HG03097 (cell line): Measurements from ENCODE around the gene KLHL21.
"Not testable (repeated sequence)": the region's sequence is repeated elsewhere in the genome, so short reads cannot be mapped to it uniquely, and the experiment has no call there.

Experiments used
- ATAC-seq: cut with Tn5 transposase; IDR thresholded peaks from one replicate; pipeline ENCODE4 v1.9.1; 2021; ENCODE audit not compliant: unreplicated experiment, low FRiP score

Gene KLHL21

DNA sequence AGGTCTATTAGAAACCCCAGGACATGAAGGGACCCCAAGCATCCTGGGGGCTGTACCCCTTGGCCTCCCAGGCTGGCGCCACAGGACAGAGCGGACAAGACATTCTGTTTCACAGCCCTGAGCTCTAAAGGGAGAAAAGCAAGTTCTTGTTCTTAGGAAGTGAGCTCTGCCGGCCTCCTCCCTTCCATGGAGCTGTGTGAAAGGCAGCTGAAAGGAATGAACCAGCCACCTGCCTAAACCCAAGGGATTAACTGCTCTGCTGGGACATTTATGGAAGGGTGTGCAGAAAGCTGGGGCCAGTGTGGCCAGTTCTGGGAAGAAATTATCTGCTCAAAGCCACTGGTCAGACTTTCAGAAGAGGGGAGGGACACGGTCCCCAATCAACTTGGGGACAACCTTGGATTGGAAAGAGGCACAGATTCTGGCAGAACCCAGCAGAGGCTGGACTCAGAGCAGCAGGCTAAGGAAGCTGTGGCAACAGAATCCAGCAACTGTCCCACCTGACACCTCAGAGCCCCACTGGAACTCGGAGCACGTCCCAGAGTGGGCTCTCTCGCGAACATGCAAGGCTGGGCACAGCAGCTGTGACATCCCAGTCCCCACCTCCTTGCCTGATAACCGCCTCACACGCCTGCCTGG is 2.1 kb downstream of the KLHL21 start:
- no peak for ATAC-seq

DNA sequence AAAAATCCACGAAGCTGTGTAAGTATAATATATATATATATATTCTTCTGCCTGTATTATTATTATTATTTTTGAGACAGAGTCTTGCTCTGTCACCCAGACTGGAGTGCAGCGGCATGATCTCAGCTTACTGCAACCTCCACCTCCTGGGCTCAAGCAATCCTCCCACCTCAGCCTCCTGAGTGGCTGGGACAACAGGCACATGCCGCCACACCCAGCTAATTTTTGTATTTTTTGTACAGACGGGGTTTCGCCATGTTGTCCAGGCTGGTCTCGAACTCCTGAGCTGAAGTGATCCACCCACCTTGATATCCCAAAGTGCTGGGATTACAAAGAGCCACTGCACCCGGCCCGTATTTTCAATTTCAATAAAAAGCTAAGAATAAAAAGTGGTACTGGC is 2.7 kb downstream of the KLHL21 start:
- ATAC-seq, result not testable (repeated sequence)

DNA sequence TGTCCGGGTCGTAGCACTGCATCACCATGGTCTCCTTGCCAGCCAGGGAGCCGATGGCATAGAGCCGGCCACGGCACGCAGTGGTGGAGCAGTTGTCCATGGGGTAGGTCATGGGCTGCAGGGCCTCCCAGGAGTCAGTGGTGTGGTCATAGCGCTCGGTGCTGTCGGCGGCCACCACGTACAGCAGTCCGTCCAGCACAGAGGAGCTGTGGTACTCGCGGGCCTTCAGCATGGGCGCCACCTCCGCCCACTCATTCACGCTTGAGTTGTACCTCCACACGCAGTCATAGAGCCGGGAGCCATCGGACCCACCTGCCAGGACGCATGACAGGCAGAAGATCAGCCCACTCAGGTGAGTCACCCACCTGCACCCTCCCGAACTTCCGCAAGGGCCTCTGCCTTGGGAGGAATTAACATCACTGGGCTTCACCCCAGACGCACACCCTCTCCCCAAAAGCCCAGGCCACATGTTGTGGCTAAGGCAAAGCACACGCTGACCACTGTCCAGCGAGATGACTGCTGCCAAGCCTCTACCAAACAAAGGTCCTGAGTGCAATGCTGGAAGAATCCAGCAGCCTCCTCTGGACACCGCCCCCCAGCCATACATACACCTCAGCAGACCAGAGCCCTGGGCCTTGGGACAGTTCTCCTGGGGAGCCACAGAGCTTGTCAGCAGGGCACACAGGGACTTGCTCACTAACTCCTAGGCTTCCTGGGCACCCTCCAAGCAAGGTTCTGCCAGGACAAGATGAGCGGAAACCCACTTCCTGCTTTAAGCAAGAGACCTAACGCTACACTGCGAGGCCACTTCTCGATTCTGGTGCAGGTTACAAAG is 3.3 kb downstream of the KLHL21 start:
- no peak for ATAC-seq

DNA sequence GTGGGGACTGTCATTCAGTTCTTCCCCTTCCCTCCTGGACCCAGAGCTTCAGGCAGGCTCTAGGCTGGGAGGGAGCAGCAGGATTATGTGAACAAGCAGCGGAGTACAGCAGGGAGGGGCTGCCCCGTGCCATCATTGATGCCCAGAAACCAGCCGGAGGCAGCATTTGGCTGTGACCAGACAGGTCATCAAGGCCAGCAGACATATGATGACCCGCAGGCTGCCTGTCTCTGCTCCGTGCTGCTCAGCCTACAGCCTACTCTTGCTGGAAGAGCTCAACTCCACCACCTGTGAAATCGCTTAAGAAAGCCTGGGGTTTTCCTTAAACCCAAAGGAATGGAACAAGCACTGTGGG is 4.9 kb downstream of the KLHL21 start:
- no peak for ATAC-seq

DNA sequence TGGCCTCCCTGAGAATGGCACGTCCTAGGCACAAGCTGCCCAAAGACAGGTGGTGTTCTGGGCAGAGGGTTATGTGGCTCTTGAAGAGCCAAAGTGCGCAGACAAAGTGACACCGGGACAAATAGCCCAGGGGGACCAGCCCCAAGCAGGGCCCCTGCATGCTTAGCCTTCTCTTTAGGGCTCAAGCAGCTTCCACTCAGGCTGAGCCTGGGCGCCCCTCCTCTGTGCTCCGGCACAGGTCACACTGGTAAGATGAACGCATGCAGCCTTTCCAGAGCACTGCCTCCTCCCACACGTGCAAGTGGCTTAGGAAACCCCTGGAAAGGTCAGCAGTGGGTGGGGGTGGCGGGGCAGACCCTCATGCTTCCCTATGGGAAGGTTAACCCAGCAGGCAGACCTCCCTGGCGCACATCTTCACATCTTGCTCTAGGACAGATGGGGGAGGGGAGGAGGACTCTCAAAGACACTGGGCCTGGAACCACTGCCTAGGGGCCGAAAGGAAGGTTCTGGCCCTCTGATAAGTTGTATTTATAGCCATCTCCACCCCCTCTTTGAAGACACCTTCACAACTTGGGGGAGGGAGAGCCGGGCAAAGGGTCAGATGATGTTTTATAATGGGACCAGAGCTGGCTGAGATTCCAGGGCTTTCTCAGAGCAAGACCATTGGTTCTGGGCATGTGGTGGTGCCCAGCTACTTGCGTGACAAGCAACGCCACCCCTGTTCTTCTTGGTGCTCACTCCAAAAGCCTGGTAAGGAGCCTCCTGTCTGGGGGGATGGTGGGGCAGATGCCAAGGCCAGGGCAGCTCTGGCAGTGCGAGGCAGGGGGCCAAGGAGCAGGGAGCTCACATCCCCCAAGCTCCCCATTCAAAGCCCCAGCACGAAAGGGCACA is 5.5 kb downstream of the KLHL21 start:
- no peak for ATAC-seq

DNA sequence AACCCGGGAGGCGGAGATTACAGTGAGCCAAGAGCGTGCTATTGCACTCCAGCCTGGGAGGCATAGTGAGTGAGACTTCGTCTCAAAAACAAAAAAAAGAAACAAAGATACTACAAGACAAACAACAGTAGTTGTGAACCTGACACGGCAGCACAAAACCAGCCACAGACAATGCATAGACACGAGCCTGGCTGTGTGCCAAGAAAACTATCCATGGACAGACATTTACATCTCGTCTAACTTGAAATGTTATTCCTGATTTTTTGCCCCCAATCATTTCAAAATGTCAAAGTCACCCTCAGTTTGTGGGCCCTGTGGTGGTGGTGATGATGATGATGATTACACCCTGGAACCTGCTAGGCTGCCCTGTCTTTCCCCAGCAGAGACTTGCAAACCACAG is 6.3 kb downstream of the KLHL21 start:
- ATAC-seq, result no peak

DNA sequence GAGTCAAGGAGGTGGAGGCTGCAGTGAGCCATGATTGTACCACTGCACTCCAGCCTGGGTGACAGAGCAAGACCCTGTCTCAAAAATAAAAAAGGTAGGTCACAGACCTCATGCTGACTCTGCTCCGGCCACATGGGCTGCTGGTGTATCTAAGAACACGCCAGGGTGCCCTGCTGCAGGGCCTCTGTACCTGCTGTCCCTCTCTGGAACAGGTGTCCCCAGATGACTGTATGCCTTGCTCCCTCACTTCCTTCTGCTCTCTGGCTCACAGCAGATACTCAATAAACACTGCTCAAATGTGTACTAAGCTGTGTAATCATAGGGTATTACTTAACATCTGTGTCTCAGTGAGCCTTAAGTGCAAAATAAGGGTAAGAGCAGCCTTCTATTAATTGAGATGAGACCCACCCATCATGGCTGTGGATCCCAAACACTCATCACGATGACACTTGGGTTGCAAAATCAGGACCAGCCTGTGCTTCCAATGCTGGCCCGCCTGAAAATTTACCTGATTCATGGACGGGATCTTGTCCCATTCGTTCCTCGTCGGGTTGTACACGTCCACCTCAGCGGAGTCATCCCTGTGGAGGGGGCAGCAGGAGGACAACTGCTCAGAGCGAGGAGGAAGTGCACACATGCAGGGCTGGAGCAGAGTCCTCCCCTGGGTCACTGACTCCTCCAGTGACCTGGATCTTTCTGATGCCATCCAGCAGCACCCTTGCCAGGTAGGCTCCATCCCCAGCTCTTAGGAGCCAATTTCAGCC is 7.5 kb downstream of the KLHL21 start:
- ATAC-seq, result no peak

DNA sequence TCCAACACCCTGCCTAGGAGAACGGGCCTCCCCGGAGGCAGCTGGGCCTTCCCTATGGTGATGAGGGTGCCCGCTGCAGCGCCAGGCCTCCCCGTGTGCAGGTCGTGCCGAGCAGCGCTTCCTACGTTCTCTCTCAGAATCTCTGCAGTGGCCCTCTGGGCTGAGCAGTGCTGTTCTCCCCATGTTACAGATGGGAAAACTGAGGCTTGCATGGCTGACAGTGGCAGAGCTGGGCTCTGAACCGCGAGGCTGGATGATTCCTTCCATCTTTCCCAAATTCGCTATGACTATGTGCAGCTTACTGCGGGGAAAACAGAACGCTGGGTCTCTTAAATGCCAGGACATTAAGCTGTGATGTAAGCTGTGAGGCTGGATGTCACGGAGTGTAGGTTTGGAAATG is 8.9 kb downstream of the KLHL21 start:
- ATAC-seq, result no peak

DNA sequence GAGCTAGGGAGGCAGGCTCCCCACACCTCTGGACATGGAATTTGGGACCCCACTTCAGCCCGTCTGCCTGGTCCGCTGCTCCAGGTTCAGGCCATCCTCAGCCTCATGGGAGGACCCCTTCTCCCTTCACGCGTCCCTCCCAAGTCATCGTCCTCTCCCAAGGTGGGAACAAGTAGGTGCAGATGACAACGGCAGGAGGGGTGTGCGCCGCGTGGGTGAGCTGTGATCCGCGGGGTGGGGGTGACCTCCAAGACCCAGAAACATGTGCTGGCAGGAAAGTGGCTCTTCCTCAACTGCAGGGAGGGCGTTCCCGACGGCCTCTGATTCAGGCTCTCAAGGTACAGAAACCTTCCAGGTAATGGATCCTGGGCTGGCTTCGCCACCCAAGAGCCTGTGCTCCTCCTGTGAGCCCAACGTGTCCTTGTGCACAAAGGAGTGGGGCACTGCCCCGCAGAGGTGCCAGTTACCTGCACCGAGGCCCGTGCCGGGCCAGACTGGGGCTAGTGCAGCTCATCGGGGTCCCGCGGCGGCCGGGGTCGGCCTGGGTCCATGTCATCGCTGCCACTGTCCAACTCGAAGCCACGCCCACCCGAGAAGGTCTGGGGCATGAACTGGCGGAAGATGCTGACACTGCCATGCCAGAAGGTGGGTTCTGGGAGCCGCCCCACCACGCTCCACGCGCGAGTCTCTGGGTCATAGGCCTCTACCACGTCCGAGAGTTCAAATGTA is 9.6 kb downstream of the KLHL21 start:
- ATAC-seq, result no peak

DNA sequence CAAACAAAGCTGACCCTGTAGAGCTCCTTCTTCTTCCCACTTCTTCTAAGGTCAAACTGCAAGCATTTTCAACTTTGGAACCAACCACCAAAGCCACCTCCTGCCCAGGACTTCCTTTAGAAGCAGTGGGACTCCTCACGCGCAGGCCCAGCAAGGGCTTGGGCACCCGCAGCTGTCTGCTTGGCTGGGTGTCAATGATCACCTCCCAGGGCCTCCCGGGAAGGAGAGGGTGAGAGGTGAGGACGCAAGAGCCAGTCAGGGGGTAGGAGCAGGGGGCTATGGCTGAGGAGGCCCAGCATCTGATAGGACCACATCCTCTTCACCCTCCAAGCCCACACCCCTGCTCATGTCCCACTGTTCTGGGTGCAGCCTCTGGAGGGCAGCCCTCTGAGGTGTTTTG is 10.2 kb downstream of the KLHL21 start:
- ATAC-seq, result no peak

DNA sequence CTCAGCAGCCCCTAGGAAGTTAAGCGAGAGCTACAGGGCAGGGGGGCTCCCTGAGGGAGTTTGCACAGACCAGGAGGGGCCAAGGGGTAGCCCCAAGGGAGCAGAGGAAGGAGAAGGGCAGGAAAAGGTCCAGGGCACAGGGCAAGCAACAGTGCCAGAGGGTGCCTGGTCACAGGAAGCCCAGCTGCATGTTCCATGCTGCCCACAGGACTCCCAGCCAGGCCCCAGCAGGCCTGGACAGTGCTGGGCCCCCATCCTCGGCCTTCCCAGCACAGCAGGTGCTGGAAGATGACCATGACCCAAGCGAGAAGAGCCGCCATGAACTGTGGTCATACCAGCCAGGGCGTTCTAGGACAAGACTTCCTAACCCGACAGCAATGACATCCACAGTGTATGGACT is 11.0 kb downstream of the KLHL21 start:
- no peak for ATAC-seq

DNA sequence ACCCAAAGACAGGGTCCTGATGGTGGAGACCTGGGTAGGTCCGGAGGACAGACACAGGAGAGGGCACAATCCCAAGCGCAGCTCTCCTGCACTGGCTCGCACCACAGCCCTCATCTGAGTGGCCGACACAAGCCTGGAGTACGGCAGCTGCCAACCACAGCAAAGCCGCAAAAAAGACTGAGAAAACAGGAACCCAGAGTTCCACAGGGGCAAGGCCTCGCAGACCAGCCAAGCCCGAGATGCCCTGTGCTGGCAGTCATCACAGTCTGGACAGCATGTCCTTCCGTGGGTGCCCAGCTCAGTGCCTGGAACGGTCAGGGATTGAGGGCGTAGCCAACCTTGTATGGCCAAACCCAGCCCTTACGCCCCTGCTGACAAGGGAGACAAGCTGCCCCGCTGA is 11.4 kb downstream of the KLHL21 start:
- no peak for ATAC-seq

DNA sequence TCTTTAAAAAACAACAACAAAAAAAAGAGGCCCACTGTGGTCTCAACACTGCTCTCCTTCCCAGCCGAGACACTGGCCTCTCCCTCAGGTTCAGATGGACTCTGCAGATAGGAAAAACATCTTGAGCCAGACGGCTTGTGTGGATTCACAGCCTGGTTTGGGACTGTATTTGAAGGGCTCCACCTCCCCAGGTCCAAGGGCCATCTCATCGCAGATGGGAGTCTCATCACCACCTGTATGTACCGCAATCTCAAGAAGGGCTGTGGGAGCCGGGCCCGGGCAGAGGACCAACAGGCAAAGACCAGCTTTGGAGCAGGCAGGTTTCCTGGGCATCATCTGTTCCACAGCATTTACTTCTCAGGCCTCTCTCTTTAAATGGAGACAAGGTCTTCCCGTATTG is 12.6 kb downstream of the KLHL21 start:
- ATAC-seq, result no peak

DNA sequence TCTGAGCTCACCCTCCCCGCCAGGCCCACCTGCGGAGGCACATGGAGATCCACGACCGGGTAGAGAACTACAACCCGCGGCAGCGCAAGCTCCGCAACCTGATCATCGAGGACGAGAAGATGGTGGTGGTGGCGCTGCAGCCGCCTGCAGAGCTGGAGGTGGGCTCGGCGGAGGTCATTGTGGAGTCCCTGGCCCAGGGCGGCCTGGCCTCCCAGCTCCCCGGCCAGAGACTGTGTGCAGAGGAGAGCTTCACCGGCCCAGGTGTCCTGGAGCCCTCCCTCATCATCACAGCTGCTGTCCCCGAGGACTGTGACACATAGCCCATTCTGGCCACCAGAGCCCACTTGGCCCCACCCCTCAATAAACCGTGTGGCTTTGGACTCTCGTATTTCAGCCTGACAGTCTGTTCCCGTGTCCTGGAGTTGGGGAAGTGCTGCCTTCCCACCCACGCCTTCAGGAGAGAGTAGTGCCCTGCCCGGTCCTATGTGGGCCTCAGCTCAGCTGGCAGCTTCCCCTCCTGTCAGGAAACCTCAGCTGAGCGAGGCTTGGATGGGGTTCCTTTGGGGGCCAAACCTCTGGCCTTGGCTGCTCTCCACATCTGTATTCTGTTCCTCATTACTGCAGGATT is 13.7 kb downstream of the KLHL21 start:
- no peak for ATAC-seq

DNA sequence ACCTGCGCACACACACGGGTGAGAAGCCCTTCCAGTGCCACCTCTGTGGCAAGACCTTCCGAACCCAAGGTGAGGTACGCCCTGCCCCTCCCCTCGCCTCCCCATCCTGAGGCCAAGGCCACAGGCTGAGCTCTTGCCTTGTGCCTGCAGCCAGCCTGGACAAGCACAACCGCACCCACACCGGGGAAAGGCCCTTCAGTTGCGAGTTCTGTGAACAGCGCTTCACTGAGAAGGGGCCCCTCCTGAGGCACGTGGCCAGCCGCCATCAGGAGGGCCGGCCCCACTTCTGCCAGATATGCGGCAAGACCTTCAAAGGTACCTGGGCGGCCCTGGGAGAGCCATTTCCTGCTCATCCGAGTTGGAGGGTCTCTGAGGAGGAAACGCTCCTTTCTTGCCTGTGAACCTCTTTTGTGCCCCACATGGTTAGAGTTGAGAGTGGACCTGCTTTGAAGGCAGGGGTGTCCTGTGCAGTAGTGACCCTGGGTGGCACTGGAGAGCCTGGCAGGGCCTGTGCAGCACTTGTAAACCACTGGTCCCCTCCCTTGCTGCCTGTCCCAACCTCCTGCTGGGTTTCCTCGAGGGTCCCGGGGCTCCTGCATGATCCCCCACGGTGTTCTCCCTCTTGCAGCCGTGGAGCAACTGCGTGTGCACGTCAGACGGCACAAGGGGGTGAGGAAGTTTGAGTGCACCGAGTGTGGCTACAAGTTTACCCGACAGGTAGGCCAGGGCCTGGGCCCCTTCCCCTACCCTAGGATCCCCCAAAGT is 14.4 kb downstream of the KLHL21 start:
- ATAC-seq, result no peak

DNA sequence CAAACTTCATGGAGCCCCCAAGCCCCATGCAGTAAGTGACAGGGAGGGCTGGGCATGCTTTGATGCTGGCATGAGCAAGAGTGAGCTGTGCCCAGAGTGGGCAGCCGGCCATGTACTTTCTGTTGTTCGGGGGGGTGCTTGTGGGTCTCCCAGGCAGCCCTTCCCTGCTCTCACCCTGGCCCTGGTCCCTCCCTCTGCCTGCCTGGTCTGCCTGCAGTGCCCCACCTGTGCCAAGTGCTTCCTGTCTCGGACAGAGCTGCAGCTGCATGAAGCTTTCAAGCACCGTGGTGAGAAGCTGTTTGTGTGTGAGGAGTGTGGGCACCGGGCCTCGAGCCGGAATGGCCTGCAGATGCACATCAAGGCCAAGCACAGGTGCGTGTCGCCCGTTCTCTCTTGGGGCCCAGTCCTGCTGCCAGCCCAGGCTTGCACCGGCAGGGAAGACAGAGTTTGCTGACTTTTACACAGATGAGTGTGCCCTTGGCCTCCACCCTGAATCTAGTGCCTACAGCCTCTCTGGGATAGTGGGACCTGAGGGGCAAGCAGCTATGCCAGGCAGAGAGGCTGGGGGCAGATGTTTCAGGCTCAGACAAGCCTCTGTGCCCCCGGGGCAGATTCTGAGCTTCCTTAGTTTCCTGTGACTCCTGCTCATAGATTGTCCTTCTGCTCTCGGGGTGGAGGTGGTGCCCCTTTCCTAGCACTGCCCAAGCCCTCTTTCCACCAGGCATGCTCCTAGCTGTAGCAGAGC is 15.2 kb downstream of the KLHL21 start:
- no peak for ATAC-seq

DNA sequence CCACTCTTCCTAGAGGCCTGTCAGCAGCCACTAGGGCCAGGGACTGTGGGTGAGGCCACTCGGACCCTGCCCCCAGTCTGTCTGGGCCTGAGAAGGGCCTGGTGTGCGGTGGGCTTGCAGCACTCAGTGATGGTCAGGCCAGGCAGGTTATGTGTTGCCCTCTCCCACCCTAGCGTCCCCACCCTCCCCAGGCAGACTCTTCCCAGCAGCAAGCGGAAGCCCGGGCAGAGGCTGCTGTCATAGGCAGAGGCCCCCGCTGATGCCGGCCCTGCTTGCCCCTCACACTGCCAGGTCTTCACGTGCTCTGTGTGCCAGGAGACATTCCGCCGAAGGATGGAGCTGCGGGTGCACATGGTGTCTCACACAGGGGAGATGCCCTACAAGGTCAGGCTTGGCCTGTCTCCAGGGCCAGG is 16.3 kb downstream of the KLHL21 start:
- ATAC-seq, result no peak

DNA sequence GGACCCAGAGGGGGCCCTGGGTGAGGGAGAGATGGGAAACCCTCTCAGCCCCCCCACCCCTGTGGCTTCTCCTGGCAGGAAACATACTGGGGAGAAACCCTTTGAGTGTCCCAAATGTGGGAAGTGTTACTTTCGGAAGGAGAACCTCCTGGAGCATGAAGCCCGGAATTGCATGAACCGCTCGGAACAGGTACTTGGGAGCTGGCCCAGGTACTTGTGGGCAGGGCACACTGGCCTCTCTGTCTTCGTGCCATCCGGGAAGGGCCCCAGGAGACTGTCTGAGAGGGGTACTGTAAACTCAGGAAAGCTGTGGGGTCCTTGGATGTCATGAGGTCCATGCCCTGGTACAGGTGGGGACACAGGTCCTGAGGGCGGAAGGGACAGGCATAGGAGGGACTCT is 16.8 kb downstream of the KLHL21 start:
- no peak for ATAC-seq
